A673 (cell line): ENCODE data around the gene FRMD6. TPM values are rescaled to one million over a fixed set of nuclear protein-coding genes. Genes with fewer than 3 reads are reported as not detected.

Source experiments
- BruUV-seq: library from RNA; stranded (reverse); fragments of 400-500 nt; replicated peaks from 2 replicates; lab custom pipeline; 2021; lab: Mats Ljungman, UMichigan
- CTCF ChIA-PET: fragments of 300-600 bp; sonication (Branson Sonifier 250); formaldehyde crosslinking; loops from one replicate; lab custom pipeline; 2022; ENCODE audit warnings: antibody characterized with exemption; lab: Charles Lee
- POLR2A ChIA-PET: fragments of 300-600 bp; sonication (Branson Sonifier 250); formaldehyde crosslinking; loops from one replicate; lab custom pipeline; 2022; ENCODE audit warnings: antibody characterized with exemption; ENCODE audit not compliant: low non-redundant PET; lab: Charles Lee
- DNase-seq: peaks from one replicate; pipeline ENCODE4 v3.0.0-alpha.2; 2015; ENCODE audit warnings: low spot score
- H3K27ac ChIP-seq: fragments of 200-600 bp; sonication (generic); 2 replicates; pipeline ENCODE4 v1.5.1; 2016; ENCODE audit warnings: mixed run types, low read depth, mild to moderate bottlenecking, mixed read lengths, antibody characterized with exemption, low read length; ENCODE audit not compliant: poor library complexity, severe bottlenecking
- H3K27me3 ChIP-seq: fragments of 200-600 bp; sonication (generic); replicated peaks from 2 replicates; pipeline ENCODE4 v1.6.1; 2017; ENCODE audit warnings: mixed run types, low read depth, mild to moderate bottlenecking, mixed read lengths, antibody characterized with exemption, low read length; ENCODE audit not compliant: insufficient read depth, poor library complexity
- H3K36me3 ChIP-seq: fragments of 200-600 bp; sonication (generic); 2 replicates; pipeline ENCODE4 v1.6.1; 2016; ENCODE audit warnings: mixed run types, mild to moderate bottlenecking, mixed read lengths, antibody characterized with exemption, low read length; ENCODE audit not compliant: insufficient read depth, poor library complexity, severe bottlenecking
- H3K4me1 ChIP-seq: fragments of 200-600 bp; sonication (generic); 2 replicates; pipeline ENCODE4 v1.6.1; 2017; ENCODE audit warnings: mixed run types, mild to moderate bottlenecking, mixed read lengths, antibody characterized with exemption, low read length; ENCODE audit not compliant: insufficient read depth, poor library complexity, severe bottlenecking
- H3K4me3 ChIP-seq: fragments of 200-600 bp; sonication (generic); 2 replicates; pipeline ENCODE4 v1.5.1; 2016; ENCODE audit warnings: low read depth, mixed run types, mild to moderate bottlenecking, mixed read lengths, low read length; ENCODE audit not compliant: poor library complexity, severe bottlenecking
- H3K9me3 ChIP-seq: fragments of 200-600 bp; sonication (generic); 2 replicates; pipeline ENCODE4 v1.6.1; 2016; ENCODE audit warnings: mixed run types, low read depth, mild to moderate bottlenecking, mixed read lengths, antibody characterized with exemption, low read length; ENCODE audit not compliant: poor library complexity, severe bottlenecking
- EZH2 ChIP-seq: fragments of 200-600 bp; sonication (generic); IDR thresholded peaks from 2 replicates; pipeline ENCODE4 v1.6.1; 2017; ENCODE audit warnings: borderline replicate concordance, low read depth, mild to moderate bottlenecking, mixed read lengths, antibody characterized with exemption, low read length; ENCODE audit not compliant: poor library complexity, severe bottlenecking
- intact Hi-C: fragments of 100-400 bp; cut with micrococcal nuclease; formaldehyde crosslinking; loops from one replicate; pipeline ENCODE4 v1.10.0; 2022; ENCODE audit not compliant: unreplicated experiment
- total RNA-seq: library from RNA; stranded (reverse); gene quantifications from 2 replicates; pipeline ENCODE4 v1.2.3, GENCODE V29; 2021
- TF ChIP-seq, protein P1 (sequence below): fragments of 300-800, 200-600 bp; sonication (generic); conservative IDR thresholded peaks from 2 replicates; pipeline ENCODE4 v1.5.1; 2017; ENCODE audit warnings: low read depth, mild to moderate bottlenecking, antibody characterized with exemption, low read length, moderate library complexity, mixed read lengths

The FRMD6 gene
- total RNA-seq, 1 experiment from 2014 or later = 27.6 TPM

DNA sequence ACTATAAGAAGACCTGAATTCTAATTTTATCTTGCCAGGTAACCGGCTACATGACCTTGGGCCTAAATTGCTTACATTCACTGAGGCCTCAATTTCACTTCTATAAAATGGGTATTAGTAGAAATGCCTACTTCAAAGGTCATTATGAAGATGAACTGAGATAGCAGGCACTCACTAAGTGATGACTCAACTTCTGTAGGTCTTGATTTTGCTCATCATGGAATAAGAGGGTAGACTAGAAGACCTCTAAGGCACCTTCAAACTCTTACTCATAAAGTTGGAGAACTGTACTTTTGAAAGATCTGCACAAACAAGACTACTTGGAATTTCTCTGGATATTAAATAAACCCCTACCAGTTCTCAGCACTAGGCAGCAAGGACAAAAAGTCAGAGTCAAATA, 39.3 kb upstream of the FRMD6 start:
- Histone ChIP-seq H3K4me1 (no peaks in the 10 kb centered on the region), H3K4me3 (no peak overlapping the region), H3K27me3 (no peaks in the 10 kb centered on the region), H3K9me3 (no peaks in the 10 kb centered on the region), H3K27ac (no peak overlapping the region), H3K36me3 (no peaks in the 10 kb centered on the region)
- BruUV-seq = no TSS peak
- POLR2A ChIA-PET = no interaction called here
- intact Hi-C loops = no loop called here
- no peak for DNase-seq
- TF ChIP-seq EZH2 = no peak
- TF ChIP-seq, protein P1, sequence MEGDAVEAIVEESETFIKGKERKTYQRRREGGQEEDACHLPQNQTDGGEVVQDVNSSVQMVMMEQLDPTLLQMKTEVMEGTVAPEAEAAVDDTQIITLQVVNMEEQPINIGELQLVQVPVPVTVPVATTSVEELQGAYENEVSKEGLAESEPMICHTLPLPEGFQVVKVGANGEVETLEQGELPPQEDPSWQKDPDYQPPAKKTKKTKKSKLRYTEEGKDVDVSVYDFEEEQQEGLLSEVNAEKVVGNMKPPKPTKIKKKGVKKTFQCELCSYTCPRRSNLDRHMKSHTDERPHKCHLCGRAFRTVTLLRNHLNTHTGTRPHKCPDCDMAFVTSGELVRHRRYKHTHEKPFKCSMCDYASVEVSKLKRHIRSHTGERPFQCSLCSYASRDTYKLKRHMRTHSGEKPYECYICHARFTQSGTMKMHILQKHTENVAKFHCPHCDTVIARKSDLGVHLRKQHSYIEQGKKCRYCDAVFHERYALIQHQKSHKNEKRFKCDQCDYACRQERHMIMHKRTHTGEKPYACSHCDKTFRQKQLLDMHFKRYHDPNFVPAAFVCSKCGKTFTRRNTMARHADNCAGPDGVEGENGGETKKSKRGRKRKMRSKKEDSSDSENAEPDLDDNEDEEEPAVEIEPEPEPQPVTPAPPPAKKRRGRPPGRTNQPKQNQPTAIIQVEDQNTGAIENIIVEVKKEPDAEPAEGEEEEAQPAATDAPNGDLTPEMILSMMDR = no peak
- CTCF ChIA-PET = no interaction called here

DNA sequence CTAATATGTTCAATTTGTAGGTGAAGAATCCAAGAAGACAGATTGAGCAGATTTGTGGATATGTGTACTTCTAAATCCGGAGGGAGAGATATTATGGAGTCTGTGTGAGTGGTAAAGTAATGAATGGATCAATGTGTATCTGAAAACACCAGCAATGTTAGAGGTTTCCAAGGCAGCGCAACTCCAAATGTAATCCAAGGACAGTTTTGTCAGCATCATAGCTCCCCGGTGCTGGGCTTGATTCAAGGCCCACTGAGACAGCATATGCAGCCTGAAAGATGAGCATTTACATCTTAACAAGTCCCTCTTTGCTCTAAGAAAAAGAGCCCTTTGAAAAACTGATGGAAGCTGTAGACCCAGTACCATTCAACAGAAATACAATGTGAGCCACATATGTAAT, 38.3 kb upstream of the FRMD6 start:
- intact Hi-C loops = no loop called here
- BruUV-seq = no TSS peak
- TF ChIP-seq, protein P1 = no peak
- TF ChIP-seq EZH2 = no peak
- no peak overlapping the region for H3K27ac ChIP-seq
- no peaks in the 10 kb centered on the region for H3K36me3 ChIP-seq
- ChIA-PET POLR2A (no interaction called here), CTCF (no interaction called here)
- no peaks in the 10 kb centered on the region for H3K9me3 ChIP-seq
- DNase-seq = no peak
- no peaks in the 10 kb centered on the region for H3K4me1 ChIP-seq
- H3K4me3 ChIP-seq = no peak overlapping the region
- H3K27me3 ChIP-seq = no peaks in the 10 kb centered on the region

DNA sequence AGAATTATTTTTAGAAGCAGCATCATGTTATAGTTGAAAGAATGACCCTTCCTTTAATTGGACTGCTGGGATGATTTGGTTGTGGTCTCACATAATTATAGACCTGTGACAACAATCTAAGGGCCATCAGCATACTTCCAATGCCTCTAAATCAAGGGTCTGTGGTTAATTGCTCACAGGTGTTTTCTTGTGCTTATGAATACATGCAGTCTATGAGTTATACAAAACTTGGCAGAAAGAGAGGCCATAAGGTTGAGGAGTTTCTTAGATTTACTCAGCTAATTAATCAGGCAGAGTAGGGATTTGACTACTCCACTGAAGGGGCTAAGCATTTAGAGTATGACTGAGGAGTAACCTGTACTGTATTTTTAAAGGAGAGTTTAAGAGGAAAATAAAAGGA, 37.0 kb upstream of the FRMD6 start:
- no peak for DNase-seq
- Histone ChIP-seq H3K27ac (no peak overlapping the region), H3K36me3 (no peaks in the 10 kb centered on the region), H3K9me3 (no peaks in the 10 kb centered on the region), H3K4me3 (no peak overlapping the region), H3K4me1 (no peaks in the 10 kb centered on the region), H3K27me3 (no peaks in the 10 kb centered on the region)
- POLR2A ChIA-PET = no interaction called here
- TF ChIP-seq, protein P1 = no peak
- TF ChIP-seq EZH2 = no peak
- CTCF ChIA-PET = no interaction called here
- BruUV-seq = no TSS peak
- intact Hi-C loops = no loop called here
